ENCODE measurements around the gene PROX2.

PROX2 gene

DNA sequence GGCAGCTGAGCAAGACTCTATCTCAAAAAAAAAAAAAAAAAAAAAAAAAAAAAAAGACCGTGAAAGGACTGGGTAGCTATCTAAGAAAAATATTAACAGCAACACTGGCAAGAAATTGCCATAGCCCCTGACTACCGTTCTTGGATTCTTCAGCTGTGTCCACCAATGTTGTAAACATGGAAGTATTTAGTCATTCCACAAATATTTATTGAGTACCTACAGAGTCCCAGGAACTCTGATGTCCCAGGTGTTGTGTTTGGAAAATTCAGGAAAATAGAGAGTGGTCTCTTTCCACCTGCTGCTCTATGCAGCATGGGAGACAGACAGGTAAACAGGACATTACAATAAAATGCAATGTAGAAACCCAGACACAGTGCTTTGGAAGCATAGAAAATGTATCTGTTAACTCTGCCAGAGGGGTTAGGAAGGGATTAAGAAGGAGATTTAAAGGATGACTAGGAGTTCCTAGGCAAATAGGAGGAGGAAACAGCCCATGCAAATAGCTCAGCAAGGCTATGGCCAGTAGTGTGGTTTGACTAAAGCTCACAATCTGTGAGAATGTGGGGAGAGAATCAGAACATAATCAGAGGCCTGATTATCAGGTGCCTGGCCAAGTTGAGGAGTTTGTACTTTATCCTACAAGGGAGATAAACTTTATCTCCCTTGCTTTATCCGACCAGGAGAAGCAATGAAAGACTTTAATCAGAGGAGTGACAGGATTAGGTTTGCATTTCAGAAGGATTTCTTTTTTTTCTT lies 3.7 kb upstream of the PROX2 start:
- no peak for DNase-seq (ENCODE audit: low read depth)

DNA sequence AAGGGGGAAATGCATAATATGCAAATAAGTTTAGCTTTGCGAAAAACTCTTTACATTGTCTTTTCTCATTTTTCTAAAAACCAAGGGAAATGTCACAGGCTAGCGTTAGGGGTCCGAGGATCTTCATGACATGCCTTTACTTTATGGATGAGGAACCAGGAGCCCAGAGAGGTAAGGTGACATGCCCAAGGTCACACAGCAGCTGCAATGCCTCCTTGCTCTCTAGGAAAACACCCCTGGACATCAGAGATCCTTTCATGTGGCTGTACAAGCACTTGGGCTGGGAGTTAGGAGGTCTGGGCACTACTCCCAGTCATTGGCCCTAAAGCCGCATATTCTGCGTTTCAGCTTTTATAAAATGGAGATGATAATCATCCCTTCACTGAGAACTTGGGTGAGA lies 741 bp downstream of the PROX2 start:
- DNase-seq (ENCODE audit: low read depth): no peak

DNA sequence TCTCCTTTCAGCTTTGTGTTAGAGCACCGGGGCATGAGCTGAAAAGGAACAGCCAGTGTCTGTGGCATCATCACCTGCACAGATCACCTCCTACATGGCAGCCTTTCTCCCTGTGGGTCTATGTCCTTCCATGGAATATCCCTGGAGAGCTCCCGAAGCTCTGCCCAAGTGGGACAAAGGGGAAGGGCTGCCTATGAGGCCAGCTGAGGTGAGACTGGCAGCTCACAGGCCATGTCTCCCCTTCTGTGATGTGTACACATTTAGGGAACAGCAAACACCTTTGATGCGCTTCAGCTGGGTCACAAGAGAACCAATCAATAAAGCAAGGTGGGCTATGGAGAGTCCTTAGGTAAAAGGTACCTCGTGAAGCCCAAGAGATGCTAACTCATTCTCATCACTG lies 4.1 kb downstream of the PROX2 start:
- no peak for DNase-seq (ENCODE audit: low read depth)

DNA sequence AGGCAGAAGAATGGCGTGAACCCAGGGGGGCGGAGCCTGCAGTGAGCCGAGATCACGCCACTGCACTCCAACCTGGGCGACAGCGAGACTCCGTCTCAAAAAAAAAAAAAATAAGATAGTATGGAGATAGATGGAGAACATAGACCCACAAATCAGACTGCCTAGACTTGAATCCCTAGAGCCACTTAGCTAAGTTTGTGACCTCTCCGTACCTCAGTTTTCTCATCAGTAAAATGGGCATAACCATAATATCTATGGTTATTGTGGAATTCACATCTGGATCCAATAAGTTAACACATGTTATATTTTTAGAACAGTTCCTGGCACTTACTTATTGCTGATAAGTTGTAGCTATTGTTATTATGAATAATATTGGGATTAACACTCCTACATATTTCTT lies 7.2 kb downstream of the PROX2 start:
- no peak for DNase-seq (ENCODE audit: low read depth)

DNA sequence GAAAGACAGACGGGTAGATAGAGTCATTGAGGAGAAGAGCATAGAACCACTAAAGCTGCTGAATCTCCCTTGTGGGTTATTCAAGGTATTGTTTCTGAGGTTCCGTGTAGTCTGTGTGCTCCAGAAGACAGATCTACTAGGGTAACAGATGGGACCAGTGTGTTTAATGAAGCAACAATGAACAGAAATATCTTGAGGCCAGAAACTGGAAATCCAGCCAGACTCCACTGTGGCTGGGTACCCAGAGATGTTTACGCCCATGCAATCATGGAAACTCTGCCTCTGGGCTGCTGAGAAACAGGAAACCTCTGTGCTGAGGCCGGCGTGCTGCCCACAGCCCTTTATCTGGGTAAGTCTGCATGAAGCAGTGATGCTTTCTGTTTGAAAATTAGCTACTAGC lies 8.3 kb downstream of the PROX2 start:
- peak; percentile 19 for DNase-seq (ENCODE audit: low read depth)

DNA sequence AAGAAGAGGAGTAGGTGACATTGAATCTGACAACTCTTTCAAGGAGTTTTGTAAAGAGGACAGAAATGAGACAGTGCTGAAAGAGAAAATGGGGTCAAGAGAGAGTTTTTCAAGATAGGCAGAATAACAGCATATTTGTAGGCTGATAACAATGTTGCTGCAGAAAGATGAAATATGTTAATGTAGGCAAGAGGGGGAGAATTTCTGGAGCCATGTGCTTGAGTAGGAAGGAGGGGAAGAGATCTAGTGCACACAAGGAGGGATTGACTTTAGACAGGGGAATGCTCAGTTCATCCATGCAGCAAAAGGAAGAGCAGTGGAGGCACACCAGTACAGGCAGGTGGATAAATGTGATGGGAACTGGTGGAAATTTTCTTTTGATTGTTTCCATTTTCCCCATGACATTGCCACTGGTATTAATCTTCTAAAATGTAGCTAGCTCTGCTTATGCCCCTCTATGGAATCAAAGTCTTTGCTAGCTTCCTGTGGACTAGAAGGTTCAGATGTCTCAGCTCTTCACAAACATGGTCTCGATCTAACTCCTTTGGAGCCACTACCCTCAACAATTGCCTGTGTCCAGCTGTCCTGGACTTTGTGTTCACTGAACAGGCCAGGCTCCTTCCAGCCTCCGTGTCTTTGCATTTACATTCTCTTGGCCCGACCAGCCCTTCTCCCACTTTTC lies 9.1 kb downstream of the PROX2 start:
- DNase-seq (ENCODE audit: low read depth): no peak

DNA sequence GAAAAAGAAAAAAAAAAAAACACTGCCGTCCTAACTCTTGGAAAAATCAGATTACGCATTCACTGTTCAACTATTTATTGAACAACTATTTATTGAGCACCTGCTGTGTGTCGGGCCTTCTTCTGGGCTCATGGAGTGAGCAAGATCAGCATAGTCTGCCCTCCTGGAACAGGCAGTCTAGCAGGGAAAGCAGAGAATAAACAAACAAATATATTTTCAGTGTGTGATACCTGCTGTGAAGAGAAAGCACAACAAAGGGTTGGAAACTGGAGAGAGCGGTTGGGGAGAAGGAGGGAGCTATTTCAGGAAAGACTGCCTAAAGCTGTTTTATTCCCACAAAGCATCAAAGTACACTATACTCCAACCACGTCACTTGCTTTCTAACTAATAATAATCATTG lies 10.8 kb downstream of the PROX2 start:
- DNase-seq (ENCODE audit: low read depth): no peak

DNA sequence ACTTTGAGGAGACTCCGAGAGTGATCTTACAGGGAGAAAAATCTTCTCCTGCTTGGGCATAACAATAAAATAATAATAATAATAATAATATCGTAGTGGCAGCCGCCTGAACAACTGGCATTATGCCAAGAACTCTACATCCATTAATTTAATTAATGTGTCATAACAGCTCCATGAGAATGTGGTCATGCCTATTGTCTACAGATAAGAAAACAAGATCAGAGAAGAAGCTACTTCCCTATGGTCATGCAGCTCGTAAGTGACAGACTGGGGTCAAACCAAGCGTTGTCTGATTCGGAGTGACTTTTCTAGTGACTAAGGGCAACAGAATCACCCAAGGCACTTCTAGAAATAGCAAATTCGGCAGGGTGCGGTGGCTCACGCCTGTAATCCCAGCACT lies 11.7 kb downstream of the PROX2 start:
- no peak for DNase-seq (ENCODE audit: low read depth)

DNA sequence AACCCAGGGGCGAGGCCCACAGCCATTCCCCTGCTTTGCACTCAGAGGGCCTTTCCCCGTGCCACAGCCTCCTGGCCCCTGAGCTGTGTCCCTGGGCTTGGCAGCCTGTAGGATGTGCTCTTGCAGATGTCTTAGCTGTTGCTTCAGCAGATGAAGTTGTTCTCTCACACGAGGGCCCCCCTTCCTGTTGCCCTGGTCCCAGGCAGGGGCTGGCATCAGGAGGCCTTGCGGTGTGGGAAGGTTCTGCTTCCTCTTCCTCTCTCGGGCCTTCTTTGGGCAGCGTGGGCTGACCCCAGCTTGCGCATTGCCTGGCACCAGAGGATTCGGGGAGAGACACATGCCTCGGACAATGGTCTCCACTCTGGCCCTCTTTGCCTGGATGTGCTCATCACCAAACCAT lies 12.7 kb downstream of the PROX2 start:
- DNase-seq (ENCODE audit: low read depth): no peak

DNA sequence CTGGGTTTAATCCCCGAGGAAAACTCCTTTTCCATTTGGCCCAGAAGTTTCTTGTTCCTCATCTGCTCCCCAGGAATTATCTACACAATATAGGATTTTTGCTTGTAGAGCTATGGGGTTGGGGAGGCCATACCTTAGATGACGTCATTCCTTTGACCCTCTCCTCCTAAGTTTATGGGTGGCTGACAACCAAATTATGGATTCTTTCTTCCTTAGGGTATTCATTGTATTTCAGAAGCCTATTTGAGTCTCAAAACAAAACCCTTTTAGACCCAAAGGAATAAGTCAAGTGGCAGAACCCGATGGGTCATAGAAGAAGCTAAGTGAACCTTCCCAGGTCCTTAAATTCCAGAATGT lies 14.2 kb downstream of the PROX2 start:
- no peak for DNase-seq (ENCODE audit: low read depth)

DNA sequence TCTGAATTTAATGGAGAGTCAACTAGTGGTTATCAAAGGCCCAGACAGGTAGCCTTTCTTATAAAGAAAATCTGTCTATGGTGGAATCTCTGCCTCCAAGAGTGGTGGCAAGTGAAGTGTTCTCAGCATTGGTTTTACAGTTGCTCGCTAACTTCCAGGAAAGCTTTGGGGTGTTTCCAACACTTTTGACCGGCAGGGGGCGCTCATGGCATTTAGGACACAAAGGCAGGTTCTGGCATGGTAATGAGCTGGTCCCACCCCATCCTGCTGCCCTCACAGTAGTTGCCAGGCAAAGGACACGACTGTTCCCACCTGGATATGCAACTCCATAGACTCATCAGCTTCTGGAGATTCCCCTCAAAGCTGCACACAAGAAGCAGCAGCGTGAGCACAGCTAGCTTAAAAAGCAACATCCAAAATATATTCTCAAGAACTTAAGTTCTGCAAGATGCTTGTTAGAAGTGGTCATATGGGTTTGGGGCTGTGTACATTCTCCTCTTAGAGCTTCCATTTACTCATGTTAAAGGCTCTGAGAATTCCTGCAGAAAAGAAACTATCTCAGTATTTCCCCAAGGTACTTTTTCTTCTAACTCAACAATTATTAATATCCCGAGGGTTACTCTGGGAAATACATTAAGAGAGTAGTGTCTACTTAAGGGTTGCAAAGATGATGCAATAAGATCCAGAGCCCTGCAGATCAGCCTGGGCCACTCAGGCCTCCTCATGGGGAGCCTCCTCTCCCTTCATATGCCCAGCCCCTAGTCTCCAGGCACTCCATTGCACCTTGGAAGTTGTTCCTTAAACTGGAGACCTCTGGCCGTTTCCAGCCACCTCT lies 14.8 kb downstream of the PROX2 start:
- DNase-seq (ENCODE audit: low read depth): peak; percentile 86

DNA sequence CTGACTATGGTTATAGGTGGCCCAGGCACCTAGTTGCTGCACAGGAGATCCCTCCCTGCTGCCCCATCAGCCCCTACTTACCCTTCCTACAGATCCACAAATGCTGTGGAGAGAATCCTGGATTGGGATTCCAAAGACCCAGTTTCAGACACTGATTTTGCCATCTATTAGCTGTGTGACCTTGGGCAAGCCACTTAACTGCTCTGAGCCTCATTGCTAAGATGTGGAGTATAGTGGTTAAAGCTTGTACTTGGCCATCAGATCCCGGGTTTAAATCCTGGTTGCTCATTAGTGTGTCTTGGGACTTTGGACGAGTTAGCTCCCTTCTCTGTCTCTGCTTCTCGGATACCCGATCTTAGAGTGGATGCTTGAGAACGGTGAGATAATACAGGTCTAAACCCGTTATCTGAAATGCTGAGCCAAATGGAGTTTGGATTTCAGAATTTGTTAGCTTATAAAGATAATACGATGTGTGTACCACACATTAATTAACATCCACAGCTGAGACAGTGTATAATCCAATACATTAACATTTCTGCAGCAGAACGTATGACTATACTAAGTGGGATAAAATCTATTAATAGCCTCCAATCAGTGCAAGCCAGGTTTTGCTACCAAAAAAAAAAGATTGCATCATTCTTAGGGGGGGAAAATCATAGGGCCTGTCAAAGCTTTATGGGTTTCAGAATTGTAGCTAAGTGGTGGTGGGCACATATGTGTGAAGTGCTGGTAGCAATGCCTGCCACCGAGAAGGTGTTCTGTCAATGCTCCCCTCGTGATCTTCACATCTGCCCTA lies 16.0 kb downstream of the PROX2 start:
- no peak for DNase-seq (ENCODE audit: low read depth)

DNA sequence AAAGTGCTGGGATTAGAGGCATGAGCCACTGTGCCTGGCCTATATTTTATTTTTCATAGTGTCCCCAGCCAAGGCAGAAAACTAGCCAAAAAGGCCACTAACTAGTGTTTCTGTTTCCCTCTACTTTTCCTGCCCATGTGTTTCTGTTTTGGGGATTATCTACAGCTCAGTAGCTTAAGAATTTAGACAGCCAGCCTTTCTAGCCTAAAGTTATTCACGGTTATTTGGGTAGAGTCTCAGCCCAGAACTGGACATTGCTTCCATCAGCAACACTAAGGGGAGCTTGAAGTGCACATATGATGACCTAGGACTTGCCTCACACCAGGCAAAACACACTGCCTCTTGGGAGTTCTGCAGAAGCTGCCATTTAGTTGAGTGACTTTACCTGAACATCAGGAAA lies 17.9 kb downstream of the PROX2 start:
- no peak for DNase-seq (ENCODE audit: low read depth)

DNA sequence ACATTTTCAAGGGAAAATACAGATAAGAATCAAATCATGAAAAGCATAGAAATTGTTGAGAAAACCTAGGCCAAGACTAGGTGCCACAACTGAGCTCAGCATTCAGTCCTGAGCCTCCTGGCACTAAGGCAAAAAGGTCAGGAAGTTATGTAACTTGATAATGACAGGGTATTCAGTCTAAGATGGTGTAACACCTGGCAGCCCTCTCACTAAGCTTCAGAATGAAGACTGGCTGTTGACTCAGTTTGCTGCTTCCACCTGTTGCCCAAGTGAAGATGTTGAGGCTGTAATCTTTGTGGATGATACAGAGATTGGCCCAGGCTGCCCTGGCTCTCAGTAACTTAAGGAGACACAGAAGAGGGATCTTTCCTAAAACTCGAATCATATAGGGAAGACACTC lies 19.6 kb downstream of the PROX2 start:
- no peak for DNase-seq (ENCODE audit: low read depth)

DNA sequence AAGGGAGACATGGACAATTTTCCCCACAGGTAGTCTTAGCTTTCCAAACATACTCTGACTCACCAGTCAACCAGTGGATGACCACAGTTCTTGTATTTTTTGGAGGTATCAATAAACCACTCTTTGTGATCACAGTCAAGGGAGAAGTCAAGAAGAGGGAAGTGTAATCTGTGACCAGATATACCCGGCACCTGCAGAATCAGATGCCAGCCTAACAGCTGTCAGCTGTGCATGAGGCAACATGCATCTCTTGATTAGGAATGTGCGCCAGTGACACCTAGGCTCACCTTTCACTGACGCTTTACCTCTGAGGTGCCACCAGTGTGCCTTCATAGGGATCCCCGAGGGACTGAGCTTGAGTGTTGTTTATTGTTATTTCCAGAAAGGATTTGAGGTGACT lies 20.0 kb downstream of the PROX2 start:
- DNase-seq (ENCODE audit: low read depth): no peak

DNA sequence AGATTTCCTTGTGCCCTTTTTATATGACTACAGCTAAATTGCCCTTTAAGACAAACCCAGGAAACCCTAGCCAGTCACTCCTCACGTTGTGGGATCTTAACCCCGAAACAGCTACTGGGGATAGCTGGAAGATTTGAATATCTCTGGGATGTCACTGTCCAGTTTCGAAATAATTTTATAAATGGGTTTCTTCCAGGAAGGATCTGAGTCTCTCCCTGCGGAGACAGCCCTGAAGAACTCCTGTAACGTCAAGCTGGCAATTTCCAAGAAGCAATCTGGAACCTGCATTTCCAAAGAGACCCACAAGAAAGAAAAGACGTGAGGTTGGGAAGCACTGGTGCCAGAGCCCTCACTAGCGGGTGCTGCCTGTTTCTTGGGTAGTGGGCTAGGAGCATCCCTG lies 20.9 kb downstream of the PROX2 start:
- DNase-seq (ENCODE audit: low read depth): no peak

DNA sequence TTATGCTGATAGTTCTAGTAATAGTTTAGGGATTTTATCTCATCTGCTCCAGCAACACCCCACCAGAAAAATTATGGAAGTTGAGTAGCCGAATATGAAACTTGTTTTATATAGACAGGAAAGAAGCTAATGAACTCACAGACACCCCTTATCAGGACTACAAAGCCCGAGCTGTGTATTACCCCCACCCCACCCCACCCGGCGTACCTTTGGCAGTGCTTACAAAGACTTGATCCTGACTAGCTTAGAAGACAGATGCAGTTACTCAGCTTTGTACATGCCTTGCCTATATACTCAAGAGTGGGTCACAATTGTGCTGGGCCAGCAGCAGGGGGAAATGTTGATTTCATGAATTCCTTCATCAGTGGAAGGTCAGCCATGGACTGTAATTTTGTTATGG lies 22.4 kb downstream of the PROX2 start:
- DNase-seq (ENCODE audit: low read depth): no peak

DNA sequence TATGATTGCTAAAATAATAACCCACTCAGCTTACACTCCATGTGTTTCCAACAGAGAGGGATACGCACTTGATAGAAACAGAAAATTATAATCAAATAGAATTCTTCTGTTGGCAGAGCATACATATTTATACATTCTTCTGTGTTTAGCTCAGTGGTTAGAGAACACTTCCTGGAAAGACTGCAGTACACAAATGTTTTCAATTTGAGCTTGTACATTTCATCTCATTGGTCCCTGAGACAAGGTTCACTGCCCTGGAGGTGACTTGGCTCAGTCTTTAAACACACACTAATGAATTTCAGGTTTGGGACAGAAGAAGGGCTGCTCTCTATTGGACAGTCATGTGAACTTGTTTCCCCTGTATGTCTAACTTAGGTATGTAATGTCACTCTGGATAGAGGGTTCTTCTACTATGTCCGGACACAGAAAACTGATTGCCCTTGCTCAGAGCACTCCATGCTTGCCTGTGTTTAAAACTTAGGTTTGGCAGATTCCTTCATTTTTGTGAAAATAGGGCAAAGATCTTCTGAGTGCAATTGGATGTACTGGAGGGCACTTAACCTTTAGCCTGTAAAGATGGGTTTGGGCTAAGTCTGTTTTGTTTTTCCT lies 22.9 kb downstream of the PROX2 start:
- DNase-seq (ENCODE audit: low read depth): no peak

DNA sequence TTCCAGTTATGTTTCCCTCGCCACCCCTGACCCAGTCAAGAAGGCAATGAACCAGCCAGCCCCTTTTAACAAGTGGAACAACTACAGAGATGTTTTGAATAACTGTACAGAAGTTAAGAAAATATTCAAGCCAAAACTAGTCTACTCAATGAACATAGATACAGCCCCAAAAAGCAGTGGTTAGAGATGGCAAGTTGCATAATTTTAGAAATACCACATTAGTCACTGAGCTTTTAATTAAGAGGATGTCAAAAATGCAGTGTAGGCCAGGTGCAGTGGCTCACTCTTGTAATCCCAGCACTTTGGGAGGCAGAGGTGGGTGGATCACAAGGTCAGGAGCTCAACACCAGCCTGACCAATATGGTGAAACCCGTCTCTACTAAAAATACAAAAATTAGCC lies 27.2 kb downstream of the PROX2 start:
- DNase-seq (ENCODE audit: low read depth): no peak

DNA sequence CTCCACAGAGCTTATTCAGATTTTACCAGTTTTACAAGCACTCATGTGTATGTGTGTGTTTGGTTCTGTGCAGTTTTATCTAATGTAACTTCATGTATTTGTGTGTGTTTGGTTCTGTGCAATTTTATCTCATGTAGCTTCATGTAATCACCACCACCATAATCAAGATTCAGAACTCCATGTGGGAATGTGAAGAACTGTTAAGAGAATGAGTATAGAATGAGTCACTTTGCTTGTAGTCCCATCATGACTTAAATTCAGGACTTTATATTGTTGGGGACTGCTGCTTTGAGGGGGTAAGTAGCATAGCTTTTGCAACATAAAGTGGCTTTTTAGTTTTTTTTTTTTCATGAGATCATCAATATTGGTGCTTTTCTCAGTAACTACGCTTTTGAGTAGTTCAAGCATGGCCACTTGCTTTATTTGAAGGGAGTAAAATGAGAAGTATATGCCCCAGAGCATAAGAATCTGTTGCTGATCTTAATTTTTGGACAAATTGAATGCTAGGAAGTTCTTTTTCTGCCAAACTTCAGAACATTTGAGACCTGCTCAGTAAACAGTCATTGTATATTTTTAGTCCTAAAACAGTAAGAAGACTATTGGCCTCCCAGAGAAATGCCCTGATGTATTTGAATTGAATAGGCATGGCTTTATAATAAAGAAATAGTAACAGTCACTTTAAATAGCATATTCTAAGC lies 28.8 kb downstream of the PROX2 start:
- no peak for DNase-seq (ENCODE audit: low read depth)

DNA sequence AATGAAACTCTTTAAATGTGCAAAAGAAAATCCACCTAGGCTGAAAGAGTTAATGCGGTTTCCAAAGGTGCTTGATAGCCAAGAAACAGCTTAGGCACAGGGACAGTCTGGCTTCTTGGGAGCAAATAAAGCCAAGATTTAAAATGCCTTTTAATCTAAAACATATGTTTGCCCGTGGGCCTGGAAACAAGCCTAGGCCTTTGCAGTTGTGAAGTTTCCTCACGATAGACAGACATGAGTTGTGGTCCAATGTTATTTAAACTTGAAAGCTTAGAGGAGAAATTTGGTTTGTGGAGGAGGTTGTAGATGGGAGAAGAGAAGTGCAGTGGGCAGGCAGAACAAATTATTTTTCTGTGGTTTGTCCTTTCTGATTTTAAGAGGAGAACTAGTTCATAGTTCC lies 29.8 kb downstream of the PROX2 start:
- DNase-seq (ENCODE audit: low read depth): no peak
